HG03045 (cell line): Measurements from ENCODE around the gene EEF1A2.
"Not testable (repeated sequence)": the region's sequence is repeated elsewhere in the genome, so short reads cannot be mapped to it uniquely, and the experiment has no call there.

ENCODE experiments used
- ATAC-seq: cut with Tn5 transposase; IDR thresholded peaks from one replicate; pipeline ENCODE4 v1.9.1; 2021; ENCODE audit warnings: mild to moderate bottlenecking, moderate library complexity; ENCODE audit not compliant: unreplicated experiment

Gene EEF1A2

GRCh38 chr20:63521602-63522001 lies 22.7 kb upstream of the EEF1A2 start:
- no peak for ATAC-seq

GRCh38 chr20:63520934-63521601 lies 22.2 kb upstream of the EEF1A2 start:
- ATAC-seq: peak; percentile 34

GRCh38 chr20:63520504-63520933 lies 21.6 kb upstream of the EEF1A2 start, which contains the start of gene PPDPF:
PPDPF (plus strand) TSS chr20:63520765; CDS start chr20:63521309, 544 bp downstream.
- peak; percentile 62 for ATAC-seq

- peak; percentile 37 for ATAC-seq
These were observed 21.0 kb upstream of the EEF1A2 start for GRCh38 chr20:63519668-63520503.

- ATAC-seq: no peak
These were observed 20.2 kb upstream of the EEF1A2 start for GRCh38 chr20:63518946-63519667.

GRCh38 chr20:63518351-63518861 lies 19.5 kb upstream of the EEF1A2 start:
- ATAC-seq: no peak

GRCh38 chr20:63517376-63518309 lies 18.8 kb upstream of the EEF1A2 start:
- no peak for ATAC-seq

- ATAC-seq: not testable (repeated sequence)
These were observed 15.6 kb upstream of the EEF1A2 start for GRCh38 chr20:63514520-63514919.

- ATAC-seq: no peak
These were observed 14.3 kb upstream of the EEF1A2 start for GRCh38 chr20:63513207-63513606.

- no peak for ATAC-seq
These were observed 10.2 kb upstream of the EEF1A2 start for GRCh38 chr20:63509088-63509564.

- no peak for ATAC-seq
These were observed 9.3 kb upstream of the EEF1A2 start for GRCh38 chr20:63508072-63508768.

GRCh38 chr20:63507083-63507743 lies 8.3 kb upstream of the EEF1A2 start:
- no peak for ATAC-seq

- ATAC-seq: no peak
These were observed 6.8 kb upstream of the EEF1A2 start for GRCh38 chr20:63505723-63506122.

GRCh38 chr20:63505281-63505680 lies 6.4 kb upstream of the EEF1A2 start:
- ATAC-seq: no peak

- no peak for ATAC-seq
These were observed 5.8 kb upstream of the EEF1A2 start for GRCh38 chr20:63504642-63505041.

GRCh38 chr20:63503524-63503923 lies 4.6 kb upstream of the EEF1A2 start:
- no peak for ATAC-seq

GRCh38 chr20:63502671-63503172 lies 3.8 kb upstream of the EEF1A2 start:
- no peak for ATAC-seq

GRCh38 chr20:63501818-63502670 lies 3.2 kb upstream of the EEF1A2 start:
- no peak for ATAC-seq
